ENCODE data around the gene ANO1.

ANO1 gene

DNA sequence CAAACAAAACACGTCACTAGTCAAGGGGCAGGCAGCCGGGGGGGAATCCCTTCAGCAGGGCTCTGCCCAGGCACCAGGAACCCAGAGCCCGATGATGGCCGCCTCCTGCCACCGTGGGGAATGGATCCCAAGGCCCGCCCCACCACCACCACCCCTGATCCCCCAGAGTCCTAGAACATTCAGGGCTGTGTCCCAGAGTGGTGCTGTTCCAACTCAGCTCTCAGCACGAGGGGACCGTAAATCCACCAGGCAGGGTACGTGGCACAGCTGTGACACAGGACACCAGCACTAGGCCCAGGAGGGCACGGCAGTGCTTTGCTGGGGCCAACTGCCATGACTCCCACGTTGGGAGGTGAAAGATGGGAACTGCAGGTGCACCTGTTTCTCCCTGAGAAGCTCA lies 29.6 kb downstream of the ANO1 start:
- Histone ChIP-seq H3K4me3 (ENCODE audit: insufficient read depth, low read length, poor library complexity, severe bottlenecking) (no peak overlapping the region), H3K27ac (ENCODE audit: low read depth, low read length) (no peak overlapping the region), H3K79me2 (ENCODE audit: insufficient read depth, low read length) (no peaks in the 10 kb centered on the region), H2AFZ (ENCODE audit: low read depth, low read length, severe bottlenecking) (no peak overlapping the region), H3K9ac (ENCODE audit: low read length) (no peak overlapping the region), H3K9me3 (ENCODE audit: insufficient read depth, low read length) (no peaks in the 10 kb centered on the region), H3K27me3 (ENCODE audit: low read length) (no peaks in the 10 kb centered on the region), H4K20me1 (ENCODE audit: low read depth, low read length) (no peaks in the 10 kb centered on the region), H3K9me2 (replicated peaks; ENCODE audit: insufficient read depth, low read length) (no peaks in the 10 kb centered on the region), H3K36me3 (ENCODE audit: low read length) (no peaks in the 10 kb centered on the region), H3F3A (ENCODE audit: insufficient read depth) (no peaks in the 10 kb centered on the region), H3K4me2 (ENCODE audit: low read depth, low read length, poor library complexity, severe bottlenecking) (no peak overlapping the region)
- no peak for TF ChIP-seq EZH2phosphoT487 (conservative IDR thresholded peaks at IDR 0.05; ENCODE audit: low read length)
- TF ChIP-seq, protein P1, sequence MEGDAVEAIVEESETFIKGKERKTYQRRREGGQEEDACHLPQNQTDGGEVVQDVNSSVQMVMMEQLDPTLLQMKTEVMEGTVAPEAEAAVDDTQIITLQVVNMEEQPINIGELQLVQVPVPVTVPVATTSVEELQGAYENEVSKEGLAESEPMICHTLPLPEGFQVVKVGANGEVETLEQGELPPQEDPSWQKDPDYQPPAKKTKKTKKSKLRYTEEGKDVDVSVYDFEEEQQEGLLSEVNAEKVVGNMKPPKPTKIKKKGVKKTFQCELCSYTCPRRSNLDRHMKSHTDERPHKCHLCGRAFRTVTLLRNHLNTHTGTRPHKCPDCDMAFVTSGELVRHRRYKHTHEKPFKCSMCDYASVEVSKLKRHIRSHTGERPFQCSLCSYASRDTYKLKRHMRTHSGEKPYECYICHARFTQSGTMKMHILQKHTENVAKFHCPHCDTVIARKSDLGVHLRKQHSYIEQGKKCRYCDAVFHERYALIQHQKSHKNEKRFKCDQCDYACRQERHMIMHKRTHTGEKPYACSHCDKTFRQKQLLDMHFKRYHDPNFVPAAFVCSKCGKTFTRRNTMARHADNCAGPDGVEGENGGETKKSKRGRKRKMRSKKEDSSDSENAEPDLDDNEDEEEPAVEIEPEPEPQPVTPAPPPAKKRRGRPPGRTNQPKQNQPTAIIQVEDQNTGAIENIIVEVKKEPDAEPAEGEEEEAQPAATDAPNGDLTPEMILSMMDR (IDR thresholded peaks at IDR 0.05; ENCODE audit: insufficient read depth, low read length, poor library complexity, severe bottlenecking): no peak

DNA sequence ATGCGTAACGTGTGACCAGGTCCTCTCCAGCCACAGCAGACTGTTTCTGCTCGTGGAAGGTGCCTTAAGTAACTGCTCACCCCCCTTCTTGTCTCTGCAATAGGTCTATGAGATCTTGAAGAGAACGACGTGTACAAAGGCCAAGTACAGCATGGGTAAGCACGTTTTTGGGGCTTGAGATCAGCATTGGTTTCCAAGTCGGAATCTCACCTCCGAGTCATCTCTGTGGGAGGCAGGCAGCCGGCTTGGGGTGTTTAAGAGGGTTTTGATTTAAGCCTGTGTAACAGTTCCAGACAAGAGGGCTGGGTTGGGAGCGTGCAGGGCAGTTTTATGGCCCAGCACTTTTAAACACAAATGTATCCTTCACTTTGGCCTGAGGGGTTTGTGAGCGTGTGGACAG lies 30.1 kb downstream of the ANO1 start:
- no peaks in the 10 kb centered on the region for H3K36me3 ChIP-seq (ENCODE audit: low read length)
- H2AFZ ChIP-seq (ENCODE audit: low read depth, low read length, severe bottlenecking): no peak overlapping the region
- no peaks in the 10 kb centered on the region for H4K20me1 ChIP-seq (ENCODE audit: low read depth, low read length)
- no peak overlapping the region for H3K4me2 ChIP-seq (ENCODE audit: low read depth, low read length, poor library complexity, severe bottlenecking)
- H3K9me3 ChIP-seq (ENCODE audit: insufficient read depth, low read length): no peaks in the 10 kb centered on the region
- TF ChIP-seq, protein P1 (IDR thresholded peaks at IDR 0.05; ENCODE audit: insufficient read depth, low read length, poor library complexity, severe bottlenecking): no peak
- no peak for TF ChIP-seq EZH2phosphoT487 (conservative IDR thresholded peaks at IDR 0.05; ENCODE audit: low read length)
- no peak overlapping the region for H3K4me3 ChIP-seq (ENCODE audit: insufficient read depth, low read length, poor library complexity, severe bottlenecking)
- no peaks in the 10 kb centered on the region for H3K9me2 ChIP-seq (replicated peaks; ENCODE audit: insufficient read depth, low read length)
- H3K9ac ChIP-seq (ENCODE audit: low read length): no peak overlapping the region
- no peaks in the 10 kb centered on the region for H3K79me2 ChIP-seq (ENCODE audit: insufficient read depth, low read length)
- no peaks in the 10 kb centered on the region for H3K27me3 ChIP-seq (ENCODE audit: low read length)
- H3F3A ChIP-seq (ENCODE audit: insufficient read depth): no peaks in the 10 kb centered on the region
- H3K27ac ChIP-seq (ENCODE audit: low read depth, low read length): no peak overlapping the region

DNA sequence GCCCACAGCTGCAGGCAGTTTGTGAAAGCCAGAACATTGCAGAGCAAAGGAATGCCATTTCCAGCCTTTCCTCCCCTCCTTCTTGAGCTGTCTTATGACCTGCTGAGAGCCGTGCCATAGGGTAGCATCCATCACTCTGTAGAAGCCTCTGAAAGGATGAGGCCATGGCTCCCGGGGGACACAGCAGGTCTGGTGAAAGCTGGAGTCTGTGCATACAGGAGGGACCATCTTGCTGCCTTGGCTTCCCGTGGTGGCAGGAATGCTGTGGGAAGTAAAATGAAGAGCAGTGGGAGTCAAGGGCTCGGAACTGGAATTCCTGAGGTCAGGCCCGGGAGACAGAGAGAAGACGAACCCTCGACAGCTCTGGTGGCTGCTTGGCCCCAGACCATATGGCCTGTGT lies 30.9 kb downstream of the ANO1 start:
- TF ChIP-seq, protein P1 (IDR thresholded peaks at IDR 0.05; ENCODE audit: insufficient read depth, low read length, poor library complexity, severe bottlenecking): no peak
- TF ChIP-seq EZH2phosphoT487 (conservative IDR thresholded peaks at IDR 0.05; ENCODE audit: low read length): no peak
- Histone ChIP-seq H3K27me3 (ENCODE audit: low read length) (no peaks in the 10 kb centered on the region), H3K9me3 (ENCODE audit: insufficient read depth, low read length) (no peaks in the 10 kb centered on the region), H3F3A (ENCODE audit: insufficient read depth) (no peaks in the 10 kb centered on the region), H3K79me2 (ENCODE audit: insufficient read depth, low read length) (no peaks in the 10 kb centered on the region), H3K4me3 (ENCODE audit: insufficient read depth, low read length, poor library complexity, severe bottlenecking) (no peak overlapping the region), H2AFZ (ENCODE audit: low read depth, low read length, severe bottlenecking) (no peak overlapping the region), H4K20me1 (ENCODE audit: low read depth, low read length) (no peaks in the 10 kb centered on the region), H3K9me2 (replicated peaks; ENCODE audit: insufficient read depth, low read length) (no peaks in the 10 kb centered on the region), H3K4me2 (ENCODE audit: low read depth, low read length, poor library complexity, severe bottlenecking) (no peak overlapping the region), H3K9ac (ENCODE audit: low read length) (no peak overlapping the region), H3K36me3 (ENCODE audit: low read length) (no peaks in the 10 kb centered on the region), H3K27ac (ENCODE audit: low read depth, low read length) (no peak overlapping the region)

Data from SU-DHL-6 (cell line).